ENCODE results near the gene RWDD1. TPM values are rescaled to one million over a fixed set of nuclear protein-coding genes. Genes with fewer than 3 reads are reported as not detected.

The RWDD1 gene
- total RNA-seq, 1 donor from 2014 or later = 39.7 TPM

GRCh38 chr6:116557893-116558292, 13.4 kb upstream of the RWDD1 start:
- TF ChIP-seq, protein P1, sequence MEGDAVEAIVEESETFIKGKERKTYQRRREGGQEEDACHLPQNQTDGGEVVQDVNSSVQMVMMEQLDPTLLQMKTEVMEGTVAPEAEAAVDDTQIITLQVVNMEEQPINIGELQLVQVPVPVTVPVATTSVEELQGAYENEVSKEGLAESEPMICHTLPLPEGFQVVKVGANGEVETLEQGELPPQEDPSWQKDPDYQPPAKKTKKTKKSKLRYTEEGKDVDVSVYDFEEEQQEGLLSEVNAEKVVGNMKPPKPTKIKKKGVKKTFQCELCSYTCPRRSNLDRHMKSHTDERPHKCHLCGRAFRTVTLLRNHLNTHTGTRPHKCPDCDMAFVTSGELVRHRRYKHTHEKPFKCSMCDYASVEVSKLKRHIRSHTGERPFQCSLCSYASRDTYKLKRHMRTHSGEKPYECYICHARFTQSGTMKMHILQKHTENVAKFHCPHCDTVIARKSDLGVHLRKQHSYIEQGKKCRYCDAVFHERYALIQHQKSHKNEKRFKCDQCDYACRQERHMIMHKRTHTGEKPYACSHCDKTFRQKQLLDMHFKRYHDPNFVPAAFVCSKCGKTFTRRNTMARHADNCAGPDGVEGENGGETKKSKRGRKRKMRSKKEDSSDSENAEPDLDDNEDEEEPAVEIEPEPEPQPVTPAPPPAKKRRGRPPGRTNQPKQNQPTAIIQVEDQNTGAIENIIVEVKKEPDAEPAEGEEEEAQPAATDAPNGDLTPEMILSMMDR (conservative IDR thresholded peaks at IDR 0.05; ENCODE audit: low read depth, low read length) = no peak
- peak; percentile 95 for DNase-seq (ENCODE audit: low read depth)
- no peak overlapping the region for H3K4me3 ChIP-seq (ENCODE audit: low read depth, low read length)

GRCh38 chr6:116560130-116560529, 11.2 kb upstream of the RWDD1 start:
- DNase-seq (ENCODE audit: low read depth) = no peak
- TF ChIP-seq, protein P1 (conservative IDR thresholded peaks at IDR 0.05; ENCODE audit: low read depth, low read length) = no peak
- no peak overlapping the region for H3K4me3 ChIP-seq (ENCODE audit: low read depth, low read length)

DNA sequence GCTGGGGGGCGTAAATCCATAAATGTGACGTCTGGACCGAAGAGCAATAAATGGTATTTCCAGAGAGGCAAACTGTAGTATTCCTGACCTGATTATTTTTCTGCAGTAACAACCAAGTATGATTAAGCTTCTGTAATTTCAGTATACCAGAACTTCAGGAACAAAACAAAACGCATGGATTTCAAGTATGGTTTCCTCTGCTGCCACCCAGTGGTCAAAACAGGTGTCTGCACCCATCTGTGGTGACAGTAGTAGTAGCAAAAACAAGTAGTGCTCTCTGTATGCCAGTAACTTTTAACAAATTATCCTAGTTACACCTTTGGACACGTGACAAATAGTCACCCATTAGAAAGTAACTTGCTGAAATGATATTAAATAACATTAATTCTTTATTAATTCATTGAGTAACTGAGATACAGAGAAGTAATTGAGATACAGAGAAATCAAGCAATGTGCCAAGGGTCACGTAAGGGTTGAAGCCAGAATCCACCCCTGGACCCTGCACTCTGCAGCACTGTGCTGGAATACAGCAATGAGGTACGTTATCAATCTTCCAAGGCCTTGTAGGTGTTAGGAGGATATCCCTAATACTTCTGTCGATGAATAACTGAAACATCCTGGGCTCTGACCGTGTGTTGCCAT, 9.8 kb upstream of the RWDD1 start:
- no peak overlapping the region for H3K4me3 ChIP-seq (ENCODE audit: low read depth, low read length)
- TF ChIP-seq, protein P1 (conservative IDR thresholded peaks at IDR 0.05; ENCODE audit: low read depth, low read length) = peak; percentile 95
- no peak for DNase-seq (ENCODE audit: low read depth)

- no peak overlapping the region for H3K4me3 ChIP-seq (ENCODE audit: low read depth, low read length)
- TF ChIP-seq, protein P1 (conservative IDR thresholded peaks at IDR 0.05; ENCODE audit: low read depth, low read length) = no peak
- no peak for DNase-seq (ENCODE audit: low read depth)
Measured at GRCh38 chr6:116562019-116562403, 9.3 kb upstream of the RWDD1 start.

GRCh38 chr6:116562614-116563013, 8.7 kb upstream of the RWDD1 start:
- DNase-seq (ENCODE audit: low read depth) = no peak
- H3K4me3 ChIP-seq (ENCODE audit: low read depth, low read length) = no peak overlapping the region
- TF ChIP-seq, protein P1 (conservative IDR thresholded peaks at IDR 0.05; ENCODE audit: low read depth, low read length) = no peak

GRCh38 chr6:116563830-116564229, 7.5 kb upstream of the RWDD1 start:
- no peak for DNase-seq (ENCODE audit: low read depth)
- no peak overlapping the region for H3K4me3 ChIP-seq (ENCODE audit: low read depth, low read length)
- TF ChIP-seq, protein P1 (conservative IDR thresholded peaks at IDR 0.05; ENCODE audit: low read depth, low read length) = no peak

DNA sequence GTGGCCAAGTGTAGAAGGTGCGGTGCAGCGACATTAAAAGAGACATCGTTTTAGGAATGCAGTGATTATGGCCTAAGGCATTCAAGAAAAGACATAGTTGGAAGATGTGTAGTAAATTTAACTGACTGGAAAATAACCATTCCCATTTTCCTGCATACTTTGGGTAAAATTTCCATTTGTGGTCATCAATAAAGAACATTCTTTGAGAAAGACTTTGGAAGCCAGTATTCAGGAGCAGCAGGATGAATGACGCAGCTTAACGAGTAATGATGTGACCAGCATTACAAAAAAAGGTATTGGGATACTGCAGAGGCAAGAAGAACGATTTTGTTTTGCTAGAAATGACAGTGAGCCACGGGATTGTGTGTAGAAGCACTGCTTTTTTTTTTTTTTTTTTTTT, 7.0 kb upstream of the RWDD1 start:
- no peak for DNase-seq (ENCODE audit: low read depth)
- TF ChIP-seq, protein P1 (conservative IDR thresholded peaks at IDR 0.05; ENCODE audit: low read depth, low read length) = no peak
- H3K4me3 ChIP-seq (ENCODE audit: low read depth, low read length) = no peak overlapping the region
